ENCODE measurements around the gene PSME3. TPM values are rescaled to one million over a fixed set of nuclear protein-coding genes. Genes with fewer than 3 reads are reported as not detected.
A peak's percentile ranks its signal among the peaks of the same experiment; 100 is the strongest.

PSME3 gene
- total RNA-seq, 2 donors from 2014 or later = 71.5 to 78.8 TPM

- peaks cover 27% of the 10 kb centered on the region for H3K4me1 Mint-ChIP-seq
- peaks cover 7% of the 10 kb centered on the region for H3K36me3 Mint-ChIP-seq (ENCODE audit: low read depth)
- peak overlapping the region; percentile 95 for H3K4me3 Mint-ChIP-seq
- DNase-seq (no peak), ATAC-seq (peak; percentile 24)
- no peaks in the 10 kb centered on the region for H3K9me3 ChIP-seq (ENCODE audit: control insufficient read depth, low read length, poor library complexity, severe bottlenecking)
- H3K27ac Mint-ChIP-seq = peak overlapping the region; percentile 99
- H3K27me3 Mint-ChIP-seq = peaks cover 9% of the 10 kb centered on the region
Observed at GRCh38 chr17:42832213-42832933, 824 bp upstream of the PSME3 start.

- Mint-ChIP-seq H3K36me3 (ENCODE audit: low read depth) (peaks cover 7% of the 10 kb centered on the region), H3K27me3 (peaks cover 2% of the 10 kb centered on the region), H3K4me1 (peaks cover 29% of the 10 kb centered on the region), H3K27ac (peak overlapping the region; percentile 99), H3K4me3 (peak overlapping the region; percentile 95)
- ATAC-seq (no peak), DNase-seq (no peak)
- no peaks in the 10 kb centered on the region for H3K9me3 ChIP-seq (ENCODE audit: control insufficient read depth, low read length, poor library complexity, severe bottlenecking)
Observed at GRCh38 chr17:42833767-42834422, 698 bp downstream of the PSME3 start.

GRCh38 chr17:42835732-42836131 is 2.5 kb downstream of the PSME3 start:
- Mint-ChIP-seq H3K4me3 (no peak overlapping the region), H3K27me3 (no peaks in the 10 kb centered on the region), H3K27ac (no peak overlapping the region), H3K36me3 (ENCODE audit: low read depth) (peaks cover 2% of the 10 kb centered on the region), H3K4me1 (peaks cover 21% of the 10 kb centered on the region)
- ATAC-seq = no peak
- DNase-seq = no peak
- H3K9me3 ChIP-seq (ENCODE audit: control insufficient read depth, low read length, poor library complexity, severe bottlenecking) = no peaks in the 10 kb centered on the region

GRCh38 chr17:42841975-42842685 is 8.9 kb downstream of the PSME3 start:
- no peaks in the 10 kb centered on the region for H3K27me3 Mint-ChIP-seq
- peaks cover 13% of the 10 kb centered on the region for H3K4me1 Mint-ChIP-seq
- no peak overlapping the region for H3K4me3 Mint-ChIP-seq
- H3K9me3 ChIP-seq (ENCODE audit: control insufficient read depth, low read length, poor library complexity, severe bottlenecking) = no peaks in the 10 kb centered on the region
- no peak overlapping the region for H3K27ac Mint-ChIP-seq
- H3K36me3 Mint-ChIP-seq (ENCODE audit: low read depth) = peaks cover 7% of the 10 kb centered on the region
- ATAC-seq (no peak), DNase-seq (no peak)

GRCh38 chr17:42843358-42843934 is 10.2 kb downstream of the PSME3 start:
- peaks cover 5% of the 10 kb centered on the region for H3K36me3 Mint-ChIP-seq (ENCODE audit: low read depth)
- no peaks in the 10 kb centered on the region for H3K27me3 Mint-ChIP-seq
- ATAC-seq (peak; percentile 42), DNase-seq (no peak)
- no peaks in the 10 kb centered on the region for H3K9me3 ChIP-seq (ENCODE audit: control insufficient read depth, low read length, poor library complexity, severe bottlenecking)
- H3K4me3 Mint-ChIP-seq = no peak overlapping the region
- peaks cover 11% of the 10 kb centered on the region for H3K4me1 Mint-ChIP-seq
- H3K27ac Mint-ChIP-seq = no peak overlapping the region

DNA sequence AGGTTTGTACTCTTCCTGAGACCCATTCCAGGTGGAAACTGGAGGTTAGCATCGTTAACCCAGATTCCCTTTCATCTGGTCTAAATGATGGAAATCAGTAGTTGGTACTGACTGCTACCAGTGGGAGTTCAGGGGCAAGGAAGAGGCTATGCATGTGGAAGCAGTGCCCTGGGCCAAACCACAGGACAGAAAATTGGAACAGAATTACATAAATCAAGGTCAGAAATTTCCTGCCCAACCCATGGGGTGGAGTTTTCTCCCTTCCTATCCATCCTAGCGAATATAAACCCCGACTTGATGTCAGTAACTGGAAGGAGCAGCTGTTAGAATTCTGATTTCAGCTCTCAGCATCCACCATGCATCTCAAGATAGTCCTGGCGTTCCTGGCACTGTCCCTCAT is 11.1 kb downstream of the PSME3 start, which contains the start of gene AOC2:
AOC2 (plus strand) TSS at position 310 of the 400 bp plus-strand sequence; CDS start at position 357, 47 bp downstream.
- Mint-ChIP-seq H3K27ac (no peak within 1 kb of the TSS), H3K36me3 (ENCODE audit: low read depth) (peaks cover 5% of the 10 kb centered on the region)

GRCh38 chr17:42844761-42845555 is 11.8 kb downstream of the PSME3 start:
- no peaks in the 10 kb centered on the region for H3K9me3 ChIP-seq (ENCODE audit: control insufficient read depth, low read length, poor library complexity, severe bottlenecking)
- no peak for ATAC-seq
- peaks cover 11% of the 10 kb centered on the region for H3K4me1 Mint-ChIP-seq
- no peak overlapping the region for H3K27ac Mint-ChIP-seq
- H3K27me3 Mint-ChIP-seq = no peaks in the 10 kb centered on the region
- H3K36me3 Mint-ChIP-seq (ENCODE audit: low read depth) = peaks cover 5% of the 10 kb centered on the region
- no peak for DNase-seq
- H3K4me3 Mint-ChIP-seq = no peak overlapping the region

More for the DNA sequence above, 11.1 kb downstream of the PSME3 start, which contains the start of gene AOC2:
- ATAC-seq (no peak), DNase-seq (no peak)
- H3K4me3 Mint-ChIP-seq = no peak within 1 kb of the TSS
- H3K4me1 Mint-ChIP-seq = peaks cover 11% of the 10 kb centered on the region
- H3K27me3 Mint-ChIP-seq = no peaks in the 10 kb centered on the region
- H3K9me3 ChIP-seq (ENCODE audit: control insufficient read depth, low read length, poor library complexity, severe bottlenecking) = no peaks in the 10 kb centered on the region

DNA sequence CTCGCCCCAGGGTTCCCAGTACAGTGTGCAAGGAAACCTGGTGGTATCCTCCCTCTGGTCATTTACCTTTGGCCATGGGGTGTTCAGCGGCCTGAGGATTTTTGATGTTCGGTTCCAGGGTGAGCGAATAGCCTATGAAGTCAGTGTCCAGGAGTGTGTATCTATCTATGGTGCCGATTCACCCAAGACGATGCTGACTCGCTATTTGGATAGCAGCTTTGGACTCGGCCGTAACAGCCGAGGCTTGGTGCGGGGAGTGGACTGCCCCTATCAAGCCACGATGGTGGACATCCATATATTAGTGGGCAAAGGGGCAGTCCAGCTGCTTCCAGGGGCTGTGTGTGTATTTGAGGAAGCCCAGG is 12.3 kb downstream of the PSME3 start:
- H3K9me3 ChIP-seq (ENCODE audit: control insufficient read depth, low read length, poor library complexity, severe bottlenecking) = no peaks in the 10 kb centered on the region
- peaks cover 5% of the 10 kb centered on the region for H3K36me3 Mint-ChIP-seq (ENCODE audit: low read depth)
- no peak overlapping the region for H3K4me3 Mint-ChIP-seq
- no peaks in the 10 kb centered on the region for H3K27me3 Mint-ChIP-seq
- DNase-seq = no peak
- no peak for ATAC-seq
- H3K27ac Mint-ChIP-seq = no peak overlapping the region
- H3K4me1 Mint-ChIP-seq = peaks cover 11% of the 10 kb centered on the region

DNA sequence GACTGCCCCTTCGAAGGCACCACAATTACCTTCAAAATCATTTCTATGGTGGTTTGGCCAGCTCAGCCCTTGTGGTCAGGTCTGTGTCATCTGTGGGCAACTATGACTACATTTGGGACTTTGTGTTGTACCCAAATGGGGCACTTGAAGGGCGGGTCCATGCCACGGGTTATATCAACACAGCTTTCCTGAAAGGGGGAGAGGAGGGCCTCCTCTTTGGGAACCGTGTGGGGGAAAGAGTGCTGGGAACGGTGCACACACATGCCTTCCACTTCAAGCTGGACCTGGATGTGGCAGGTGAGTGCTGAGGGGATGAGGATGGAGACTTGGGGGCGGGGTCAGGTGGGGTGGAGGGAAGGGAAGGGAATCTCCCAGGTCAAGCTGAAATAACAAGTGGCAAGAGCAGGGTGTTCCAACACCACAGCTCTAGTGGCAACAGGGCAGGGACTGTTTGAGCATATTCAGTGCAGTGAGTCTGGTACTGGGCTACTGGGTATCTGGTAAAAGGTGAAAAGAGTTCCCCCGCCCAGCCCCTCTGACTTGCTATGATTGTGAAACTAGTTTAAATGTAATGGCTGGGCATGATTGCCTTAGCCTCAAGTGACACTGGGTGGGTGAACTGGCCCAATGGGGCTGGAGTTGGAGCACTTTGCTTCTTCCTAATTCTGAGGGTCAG is 12.9 kb downstream of the PSME3 start:
- H3K4me3 Mint-ChIP-seq = no peak overlapping the region

GRCh38 chr17:42846594-42847280 is 13.5 kb downstream of the PSME3 start:
- Mint-ChIP-seq H3K27me3 (no peaks in the 10 kb centered on the region), H3K4me1 (peaks cover 12% of the 10 kb centered on the region), H3K27ac (peak overlapping the region; percentile 78), H3K36me3 (ENCODE audit: low read depth) (peaks cover 5% of the 10 kb centered on the region), H3K4me3 (no peak overlapping the region)
- DNase-seq = no peak
- no peaks in the 10 kb centered on the region for H3K9me3 ChIP-seq (ENCODE audit: control insufficient read depth, low read length, poor library complexity, severe bottlenecking)
- peak; percentile 27 for ATAC-seq

More for the DNA sequence above, 12.9 kb downstream of the PSME3 start:
- no peaks in the 10 kb centered on the region for H3K9me3 ChIP-seq (ENCODE audit: control insufficient read depth, low read length, poor library complexity, severe bottlenecking)
- H3K27me3 Mint-ChIP-seq = no peaks in the 10 kb centered on the region
- H3K4me1 Mint-ChIP-seq = peaks cover 12% of the 10 kb centered on the region
- DNase-seq = no peak
- H3K27ac Mint-ChIP-seq = peak overlapping the region; percentile 78
- peak; percentile 36 for ATAC-seq
- peaks cover 5% of the 10 kb centered on the region for H3K36me3 Mint-ChIP-seq (ENCODE audit: low read depth)

GRCh38 chr17:42848093-42848492 is 14.9 kb downstream of the PSME3 start:
- no peaks in the 10 kb centered on the region for H3K36me3 Mint-ChIP-seq (ENCODE audit: low read depth)
- H3K27me3 Mint-ChIP-seq = no peaks in the 10 kb centered on the region
- H3K4me1 Mint-ChIP-seq = peaks cover 6% of the 10 kb centered on the region
- H3K4me3 Mint-ChIP-seq = no peak overlapping the region
- H3K27ac Mint-ChIP-seq = no peak overlapping the region
- H3K9me3 ChIP-seq (ENCODE audit: control insufficient read depth, low read length, poor library complexity, severe bottlenecking) = no peaks in the 10 kb centered on the region
- DNase-seq (no peak), ATAC-seq (no peak)

DNA sequence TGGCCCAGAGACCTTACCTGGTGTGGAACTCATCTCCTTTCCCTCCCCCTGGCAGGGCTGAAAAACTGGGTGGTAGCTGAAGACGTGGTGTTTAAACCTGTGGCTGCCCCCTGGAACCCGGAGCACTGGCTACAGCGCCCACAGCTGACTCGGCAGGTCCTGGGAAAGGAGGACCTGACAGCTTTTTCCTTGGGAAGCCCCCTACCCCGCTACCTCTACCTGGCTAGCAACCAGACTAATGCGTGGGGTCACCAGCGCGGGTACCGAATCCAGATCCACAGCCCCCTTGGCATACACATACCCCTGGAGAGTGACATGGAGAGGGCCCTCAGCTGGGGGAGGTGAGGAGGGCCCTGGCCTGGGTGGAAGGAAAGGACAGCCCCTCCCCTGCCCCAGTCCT is 15.8 kb downstream of the PSME3 start:
- no peaks in the 10 kb centered on the region for H3K9me3 ChIP-seq (ENCODE audit: control insufficient read depth, low read length, poor library complexity, severe bottlenecking)
- Mint-ChIP-seq H3K27me3 (peaks cover 9% of the 10 kb centered on the region), H3K4me1 (peaks cover 9% of the 10 kb centered on the region), H3K27ac (no peak overlapping the region), H3K4me3 (no peak overlapping the region), H3K36me3 (ENCODE audit: low read depth) (no peaks in the 10 kb centered on the region)
- ATAC-seq (no peak), DNase-seq (no peak)
